H9 (cell line): ENCODE measurements around the gene CEP85L. TPM values are rescaled to one million over a fixed set of nuclear protein-coding genes. Genes with fewer than 3 reads are reported as not detected.

ENCODE experiments used
- DNase-seq: peaks from one replicate; pipeline ENCODE4 v3.0.0-alpha.2; 2017
- H2AFZ ChIP-seq: one replicate; pipeline ENCODE4 v1.6.1; 2013; ENCODE audit warnings: mild to moderate bottlenecking, low read length, control low read depth, moderate library complexity
- H2AK5ac ChIP-seq: 2 replicates; pipeline ENCODE4 v1.6.1; 2013; ENCODE audit warnings: low read length, control low read depth, mixed read lengths; ENCODE audit not compliant: insufficient read length
- H2BK120ac ChIP-seq: one replicate; pipeline ENCODE4 v1.6.1; 2013; ENCODE audit warnings: low read depth, mild to moderate bottlenecking, low read length, control low read depth, inconsistent platforms; ENCODE audit not compliant: poor library complexity, severe bottlenecking
- H2BK12ac ChIP-seq: 2 replicates; pipeline ENCODE4 v1.6.1; 2013; ENCODE audit warnings: low read length, control low read depth, mixed read lengths, low read depth; ENCODE audit not compliant: insufficient read length
- H2BK15ac ChIP-seq: 2 replicates; pipeline ENCODE4 v1.6.1; 2013; ENCODE audit warnings: low read depth, low read length, control low read depth
- H2BK20ac ChIP-seq: one replicate; pipeline ENCODE4 v1.6.1; 2013; ENCODE audit warnings: low read depth, mild to moderate bottlenecking, low read length, control low read depth, inconsistent platforms; ENCODE audit not compliant: poor library complexity, severe bottlenecking
- H2BK5ac ChIP-seq: 2 replicates; pipeline ENCODE4 v1.6.1; 2013; ENCODE audit warnings: low read length, control low read depth, mixed read lengths; ENCODE audit not compliant: insufficient read length
- H3K14ac ChIP-seq: 2 replicates; pipeline ENCODE4 v1.6.1; 2013; ENCODE audit warnings: low read length, control low read depth; ENCODE audit not compliant: insufficient read depth
- H3K18ac ChIP-seq: 2 replicates; pipeline ENCODE4 v1.6.1; 2013; ENCODE audit warnings: low read depth, mild to moderate bottlenecking, mixed read lengths, low read length, control low read depth; ENCODE audit not compliant: insufficient read length
- H3K23ac ChIP-seq: 2 replicates; pipeline ENCODE4 v1.6.1; 2013; ENCODE audit warnings: low read length, control low read depth, mixed read lengths, low read depth; ENCODE audit not compliant: insufficient read length
- H3K23me2 ChIP-seq: 2 replicates; pipeline ENCODE4 v1.6.1; 2013; ENCODE audit warnings: low read depth, mild to moderate bottlenecking, mixed read lengths, low read length, control low read depth; ENCODE audit not compliant: insufficient read length, poor library complexity, severe bottlenecking
- H3K27ac ChIP-seq: 2 replicates; pipeline ENCODE4 v1.5.1; 2013; ENCODE audit warnings: low read length, control low read depth, mixed read lengths, low read depth; ENCODE audit not compliant: insufficient read length
- H3K27me3 ChIP-seq: 2 replicates; pipeline ENCODE4 v1.6.1; 2013; ENCODE audit warnings: low read length, control low read depth, inconsistent platforms; ENCODE audit not compliant: insufficient read depth
- H3K4ac ChIP-seq: 2 replicates; pipeline ENCODE4 v1.6.1; 2013; ENCODE audit warnings: low read depth, mild to moderate bottlenecking, control low read depth, inconsistent platforms, low read length, moderate library complexity
- H3K4me1 ChIP-seq: 2 replicates; pipeline ENCODE4 v1.6.1; 2013; ENCODE audit warnings: low read length, control low read depth, inconsistent platforms; ENCODE audit not compliant: insufficient read depth
- H3K4me2 ChIP-seq: 2 replicates; pipeline ENCODE4 v1.6.1; 2013; ENCODE audit warnings: low read length, control low read depth, mixed read lengths; ENCODE audit not compliant: insufficient read length, insufficient read depth
- H3K56ac ChIP-seq: 2 replicates; pipeline ENCODE4 v1.6.1; 2013; ENCODE audit warnings: low read depth, mild to moderate bottlenecking, mixed read lengths, low read length, control low read depth; ENCODE audit not compliant: insufficient read length
- H3K79me1 ChIP-seq: 2 replicates; pipeline ENCODE4 v1.6.1; 2013; ENCODE audit warnings: low read depth, mild to moderate bottlenecking, moderate library complexity, low read length, control low read depth, inconsistent platforms; ENCODE audit not compliant: insufficient read depth, poor library complexity, severe bottlenecking
- H3K79me2 ChIP-seq: 2 replicates; pipeline ENCODE4 v1.6.1; 2013; ENCODE audit warnings: low read length, control low read depth, inconsistent platforms; ENCODE audit not compliant: insufficient read depth
- H3K9ac ChIP-seq: 2 replicates; pipeline ENCODE4 v1.6.1; 2013; ENCODE audit warnings: low read length, control low read depth, mixed read lengths; ENCODE audit not compliant: insufficient read length; ENCODE audit errors: extremely low read depth
- H3K9me3 ChIP-seq: one replicate; pipeline ENCODE4 v1.6.1; 2013; ENCODE audit warnings: low read depth, low read length, inconsistent platforms; ENCODE audit not compliant: control insufficient read depth
- H3T11ph ChIP-seq: one replicate; pipeline ENCODE4 v1.6.1; 2013; ENCODE audit warnings: mild to moderate bottlenecking, low read length, control low read depth, inconsistent platforms
- H4K20me1 ChIP-seq: one replicate; pipeline ENCODE4 v1.6.1; 2013; ENCODE audit not compliant: control insufficient read depth, insufficient read length, insufficient read depth
- H4K5ac ChIP-seq: 2 replicates; pipeline ENCODE4 v1.6.1; 2013; ENCODE audit warnings: low read depth, mild to moderate bottlenecking, mixed read lengths, low read length, control low read depth; ENCODE audit not compliant: insufficient read length
- H4K8ac ChIP-seq: replicated peaks from 2 replicates; pipeline ENCODE4 v1.6.1; 2013; ENCODE audit warnings: low read length, control low read depth, mixed read lengths, low read depth; ENCODE audit not compliant: insufficient read length
- H4K91ac ChIP-seq: 2 replicates; pipeline ENCODE4 v1.6.1; 2013; ENCODE audit warnings: low read depth, mild to moderate bottlenecking, moderate library complexity, mixed read lengths, low read length, control low read depth; ENCODE audit not compliant: insufficient read length
- H3K27ac Mint-ChIP-seq, 3 experiments: 2 replicates in 2 of 3; 3 replicates in 1 of 3; pipeline ENCODE4 v1.8.0; 2020 to 2021; ENCODE audit warnings: mixed read lengths in 3 of 3, mild to moderate bottlenecking in 1 of 3, moderate library complexity in 1 of 3
- H3K27me3 Mint-ChIP-seq: 2 replicates; pipeline ENCODE4 v1.8.0; 2021; ENCODE audit warnings: low read depth, mild to moderate bottlenecking, moderate library complexity, mixed read lengths
- H3K36me3 Mint-ChIP-seq, 3 experiments: 2 replicates in 2 of 3; 3 replicates in 1 of 3; pipeline ENCODE4 v1.8.0; 2020 to 2021; ENCODE audit warnings: low read depth in 3 of 3, mixed read lengths in 3 of 3; ENCODE audit not compliant: insufficient read depth in 1 of 3
- H3K4me1 Mint-ChIP-seq, 2 experiments: 2 replicates each; pipeline ENCODE4 v1.8.0; 2020; ENCODE audit warnings: mixed read lengths in 2 of 2
- H3K4me3 Mint-ChIP-seq, 2 experiments: 2 replicates in 1 of 2; 3 replicates in 1 of 2; pipeline ENCODE4 v1.8.0; 2020 to 2021; ENCODE audit warnings: mild to moderate bottlenecking in 2 of 2, mixed read lengths in 2 of 2, moderate library complexity in 1 of 2
- H3K9me3 Mint-ChIP-seq, 2 experiments: 2 replicates in 1 of 2; 3 replicates in 1 of 2; pipeline ENCODE4 v1.8.0; 2020; ENCODE audit warnings: mild to moderate bottlenecking in 2 of 2, mixed read lengths in 2 of 2, moderate library complexity in 1 of 2
- WGBS: extraction: QIAGEN DNeasy Blood & Tissue Kit; methylation state at CpG from one replicate; pipeline ENCODE4 v1.1.7; 2013; ENCODE audit warnings: missing lambda C conversion rate, low lambda C conversion rate, mixed read lengths; ENCODE audit not compliant: insufficient read length; ENCODE audit errors: extremely low coverage; 5-methylcytosine and 5-hydroxymethylcytosine counted together
- total RNA-seq: library from RNA; stranded (reverse); gene quantifications from 2 replicates; pipeline ENCODE4 v1.2.1, GENCODE V29; 2021
- TF ChIP-seq, protein P1 (sequence below): fragments of 200-600 bp; sonication (generic); conservative IDR thresholded peaks from 3 replicates; pipeline ENCODE4 v1.8.0; 2021; ENCODE audit warnings: antibody characterized with exemption, mild to moderate bottlenecking

The CEP85L gene
- total RNA-seq, 1 experiment from 2014 or later, result 3.8 TPM

DNA sequence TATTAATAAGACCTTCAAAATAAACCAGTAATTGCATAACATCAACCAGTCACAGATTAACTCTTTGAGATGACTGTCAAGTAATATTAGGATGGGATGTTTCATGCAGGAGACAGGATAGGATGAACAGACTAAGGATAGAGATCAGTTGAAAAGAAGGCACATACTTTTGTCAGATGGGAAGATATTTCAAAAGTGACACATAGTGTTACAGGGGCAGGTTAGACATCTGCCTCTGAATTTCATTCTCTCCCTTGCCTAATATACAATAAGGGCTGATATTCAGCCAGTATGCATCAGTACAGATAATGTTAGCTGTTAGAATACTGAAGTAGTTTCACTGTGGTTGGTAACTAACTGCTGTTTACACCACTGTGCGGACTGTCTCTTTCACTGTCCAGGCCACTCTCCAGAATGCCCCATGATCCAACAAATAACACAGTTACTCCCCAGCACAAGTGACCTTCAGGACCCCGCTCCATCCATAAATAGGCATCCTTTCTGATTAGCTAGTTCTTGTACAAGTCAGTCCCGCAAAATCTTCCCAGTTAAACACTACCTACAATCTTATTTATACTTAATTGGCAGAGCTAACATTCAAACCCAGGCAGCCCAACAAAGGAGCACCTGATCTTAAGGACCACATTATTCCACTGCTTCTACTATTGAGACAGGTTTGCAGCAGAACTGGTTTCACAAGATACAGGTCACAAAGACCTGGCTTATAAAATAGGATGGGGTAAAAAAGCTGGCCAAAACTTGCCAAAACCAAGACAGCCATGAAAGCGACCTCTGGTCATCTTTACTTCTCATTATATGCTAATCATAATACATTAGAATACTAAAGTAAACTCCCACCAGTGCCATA, 125.2 kb downstream of the CEP85L start:
- DNase-seq, result no peak
- H2AFZ ChIP-seq, result no peak overlapping the region
- H3K9me3 ChIP-seq, result no peaks in the 10 kb centered on the region
- H3K56ac ChIP-seq, result no peak overlapping the region
- no peak overlapping the region for H3K23ac ChIP-seq
- H3K14ac ChIP-seq, result no peak overlapping the region
- no peak overlapping the region for H3T11ph ChIP-seq
- H3K27me3 ChIP-seq, result no peaks in the 10 kb centered on the region
- H2BK20ac ChIP-seq, result no peak overlapping the region
- H3K36me3 Mint-ChIP-seq, result no peaks in the 10 kb centered on the region; a peak in 2 of 7 replicates
- H3K23me2 ChIP-seq, result no peaks in the 10 kb centered on the region
- H4K91ac ChIP-seq, result no peak overlapping the region
- H3K18ac ChIP-seq, result no peak overlapping the region
- no peak overlapping the region for H3K27ac ChIP-seq
- no peak overlapping the region for H3K4me3 Mint-ChIP-seq
- H3K4me1 ChIP-seq, result no peaks in the 10 kb centered on the region
- no peak overlapping the region for H3K4ac ChIP-seq
- peaks cover 7 to 8% of the 10 kb centered on the region in 2 experiments for H3K4me1 Mint-ChIP-seq
- H3K4me2 ChIP-seq, result no peak overlapping the region
- no peak overlapping the region for H4K8ac ChIP-seq
- 0 out of 7 replicates have a peak overlapping the region, but pooled peaks of 1 of the 3 experiments have one; percentile 14 for H3K27ac Mint-ChIP-seq
- no peak overlapping the region for H2BK15ac ChIP-seq
- WGBS, result no CpG with 5 or more reads among the region's 4 CpGs
- no peaks in the 10 kb centered on the region for H3K79me1 ChIP-seq
- H3K79me2 ChIP-seq, result no peaks in the 10 kb centered on the region
- H2BK12ac ChIP-seq, result no peak overlapping the region
- no peaks in the 10 kb centered on the region for H4K20me1 ChIP-seq
- H3K9me3 Mint-ChIP-seq, result peaks cover 2 to 4% of the 10 kb centered on the region in 2 experiments; a peak in 1 of 5 replicates
- H4K5ac ChIP-seq, result no peak overlapping the region
- H3K9ac ChIP-seq, result no peak overlapping the region
- H3K27me3 Mint-ChIP-seq, result no peaks in the 10 kb centered on the region
- H2AK5ac ChIP-seq, result no peak overlapping the region
- no peak overlapping the region for H2BK5ac ChIP-seq
- TF ChIP-seq, protein P1, sequence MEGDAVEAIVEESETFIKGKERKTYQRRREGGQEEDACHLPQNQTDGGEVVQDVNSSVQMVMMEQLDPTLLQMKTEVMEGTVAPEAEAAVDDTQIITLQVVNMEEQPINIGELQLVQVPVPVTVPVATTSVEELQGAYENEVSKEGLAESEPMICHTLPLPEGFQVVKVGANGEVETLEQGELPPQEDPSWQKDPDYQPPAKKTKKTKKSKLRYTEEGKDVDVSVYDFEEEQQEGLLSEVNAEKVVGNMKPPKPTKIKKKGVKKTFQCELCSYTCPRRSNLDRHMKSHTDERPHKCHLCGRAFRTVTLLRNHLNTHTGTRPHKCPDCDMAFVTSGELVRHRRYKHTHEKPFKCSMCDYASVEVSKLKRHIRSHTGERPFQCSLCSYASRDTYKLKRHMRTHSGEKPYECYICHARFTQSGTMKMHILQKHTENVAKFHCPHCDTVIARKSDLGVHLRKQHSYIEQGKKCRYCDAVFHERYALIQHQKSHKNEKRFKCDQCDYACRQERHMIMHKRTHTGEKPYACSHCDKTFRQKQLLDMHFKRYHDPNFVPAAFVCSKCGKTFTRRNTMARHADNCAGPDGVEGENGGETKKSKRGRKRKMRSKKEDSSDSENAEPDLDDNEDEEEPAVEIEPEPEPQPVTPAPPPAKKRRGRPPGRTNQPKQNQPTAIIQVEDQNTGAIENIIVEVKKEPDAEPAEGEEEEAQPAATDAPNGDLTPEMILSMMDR, result no peak
- no peak overlapping the region for H2BK120ac ChIP-seq
